Activated CD4-positive, alpha-beta T cell treated with anti-CD3 and anti-CD28 coated beads for 36 hours (primary cell): Measurements from ENCODE around the gene LPGAT1. TPM values are rescaled to one million over a fixed set of nuclear protein-coding genes. Genes with fewer than 3 reads are reported as not detected.
"Not testable (repeated sequence)": the region's sequence is repeated elsewhere in the genome, so short reads cannot be mapped to it uniquely, and the experiment has no call there.

Source experiments
- ATAC-seq: fragments of 200-7000 bp; cut with Tn5 transposase; one replicate; pipeline ENCODE4 v1.10.0; 2021; ENCODE audit warnings: mild to moderate bottlenecking, moderate library complexity
- CTCF ChIA-PET: fragments of 350-600 bp; sonication (Branson Sonifier 250); formaldehyde crosslinking; loops from one replicate; lab custom pipeline; 2021; ENCODE audit warnings: antibody characterized with exemption; lab: Charles Lee
- POLR2A ChIA-PET: fragments of 350-600 bp; sonication (Branson Sonifier 250); formaldehyde crosslinking; loops from one replicate; lab custom pipeline; 2021; ENCODE audit warnings: antibody characterized with exemption, inconsistent platforms; lab: Charles Lee
- DNase-seq: peaks from one replicate; pipeline ENCODE4 v3.0.0-alpha.2; 2020
- H3K27ac Mint-ChIP-seq: one replicate; pipeline ENCODE4 v1.8.0; 2021; ENCODE audit warnings: mixed read lengths
- H3K27me3 Mint-ChIP-seq: one replicate; pipeline ENCODE4 v1.8.0; 2021; ENCODE audit warnings: mixed read lengths
- H3K36me3 Mint-ChIP-seq: one replicate; pipeline ENCODE4 v1.8.0; 2021; ENCODE audit warnings: low read depth, mixed read lengths
- H3K4me1 Mint-ChIP-seq: one replicate; pipeline ENCODE4 v1.8.0; 2021; ENCODE audit warnings: mixed read lengths
- H3K4me3 Mint-ChIP-seq: one replicate; pipeline ENCODE4 v1.8.0; 2021; ENCODE audit warnings: mild to moderate bottlenecking, moderate library complexity, mixed read lengths
- H3K9me3 Mint-ChIP-seq: one replicate; pipeline ENCODE4 v1.8.0; 2021; ENCODE audit warnings: low read depth, mixed read lengths
- intact Hi-C, 2 experiments: fragments of 100-400 bp; cut with DNase I in 1 of 2; cut with micrococcal nuclease in 1 of 2; formaldehyde crosslinking; loops; one replicate each; pipeline versions ENCODE4 v1.14.2 to v1.15.1; 2022 to 2024; cut with DNase I, micrococcal nuclease
- total RNA-seq, 2 experiments: library from RNA; stranded (reverse); gene quantifications; one replicate each; pipeline ENCODE4 v1.2.3, GENCODE V29; 2021

The LPGAT1 gene, protein sequence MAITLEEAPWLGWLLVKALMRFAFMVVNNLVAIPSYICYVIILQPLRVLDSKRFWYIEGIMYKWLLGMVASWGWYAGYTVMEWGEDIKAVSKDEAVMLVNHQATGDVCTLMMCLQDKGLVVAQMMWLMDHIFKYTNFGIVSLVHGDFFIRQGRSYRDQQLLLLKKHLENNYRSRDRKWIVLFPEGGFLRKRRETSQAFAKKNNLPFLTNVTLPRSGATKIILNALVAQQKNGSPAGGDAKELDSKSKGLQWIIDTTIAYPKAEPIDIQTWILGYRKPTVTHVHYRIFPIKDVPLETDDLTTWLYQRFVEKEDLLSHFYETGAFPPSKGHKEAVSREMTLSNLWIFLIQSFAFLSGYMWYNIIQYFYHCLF
- total RNA-seq, result 10 to 100 TPM; 21.7 to 24.9 TPM

DNA sequence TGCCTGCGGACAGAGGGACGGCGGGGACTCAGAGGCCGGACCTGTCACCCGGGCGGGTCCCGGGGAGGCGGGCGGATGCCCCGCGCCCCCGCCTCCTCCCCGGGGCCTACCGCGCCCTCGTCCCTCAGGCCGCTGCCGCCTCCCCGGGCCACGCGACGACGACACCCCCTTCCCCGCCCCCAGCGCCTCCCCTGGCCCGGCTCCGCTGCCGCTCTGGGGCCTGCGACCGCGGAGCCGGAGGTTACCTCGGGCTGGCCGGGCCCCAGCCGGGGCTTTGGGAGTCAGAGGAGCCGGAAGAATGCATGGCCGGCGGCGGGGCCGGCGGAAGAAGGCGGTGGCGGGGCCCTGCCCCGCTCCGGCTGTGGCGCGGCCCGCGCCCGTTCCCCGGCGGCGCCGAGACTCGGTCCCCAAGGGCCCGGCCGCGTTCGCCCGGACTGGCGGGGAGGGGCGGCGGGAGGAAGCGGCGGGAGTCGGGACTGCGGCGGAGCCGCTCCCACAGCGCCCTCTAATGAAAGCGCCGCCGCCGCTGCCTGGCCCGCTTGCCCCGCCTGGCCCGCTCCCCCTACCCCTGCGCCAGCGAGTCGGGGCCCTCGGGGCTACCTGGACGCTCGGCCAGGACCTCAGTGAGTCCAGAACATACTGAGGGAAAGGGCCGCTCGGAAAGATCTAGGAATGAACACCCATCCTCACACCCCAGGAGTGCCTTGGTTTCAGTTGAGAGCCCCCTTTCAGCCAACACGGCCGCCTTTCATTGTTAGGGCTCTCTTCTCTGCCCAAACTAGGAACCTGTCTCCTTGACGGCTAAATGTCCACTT lies at the start of gene LPGAT1:
TSS of gene LPGAT1 (minus strand) at position 436 of the 815 bp plus-strand sequence. CDS start 1,467 bp downstream, outside the sequence.
- peaks cover 57% of the 10 kb centered on the region for H3K4me1 Mint-ChIP-seq
- intact Hi-C loops, result loop anchor here (1.0 to 5.0 kb wide), 9 partner anchors 105 to 777 kb away; partner anchors contain the start of genes DTL (in 2 of the 2), INTS7 (in 2 of the 2) and ATF3 (in 1 of the 2)
- DNase-seq (peak; percentile 86), ATAC-seq (peak; percentile 83)
- POLR2A ChIA-PET, result no interaction called here
- H3K36me3 Mint-ChIP-seq, result peaks cover 6% of the 10 kb centered on the region
- peak within 1 kb of the TSS; percentile 85 for H3K27ac Mint-ChIP-seq
- no peaks in the 10 kb centered on the region for H3K9me3 Mint-ChIP-seq
- CTCF ChIA-PET, result interaction anchor here (0.8 to 0.9 kb wide), 2 partner anchors 78 to 132 kb away, joined by 3 to 4 read pairs; no protein-coding TSS in a partner anchor
- no peaks in the 10 kb centered on the region for H3K27me3 Mint-ChIP-seq
- H3K4me3 Mint-ChIP-seq, result peak within 1 kb of the TSS; percentile 82

DNA sequence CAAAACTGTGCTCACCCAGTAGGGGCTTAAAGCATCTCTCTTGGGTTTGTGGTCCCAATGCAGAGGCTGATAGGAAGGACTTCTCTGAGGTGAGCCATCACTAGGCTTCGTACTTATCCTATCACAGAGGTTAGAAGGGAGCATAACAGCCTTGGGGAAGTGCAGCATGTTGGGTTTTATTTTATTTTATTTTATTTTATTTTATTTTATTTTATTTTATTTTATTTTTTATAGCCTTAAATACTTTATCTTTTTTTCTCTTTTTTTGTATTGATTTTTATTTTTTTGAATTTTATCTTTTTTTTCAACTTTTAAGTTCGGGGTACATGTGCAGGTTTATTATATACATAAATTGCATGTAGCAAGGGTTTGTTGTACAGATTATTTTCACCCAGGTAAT lies 48.9 kb upstream of the LPGAT1 start:
- DNase-seq (no peak), ATAC-seq (no peak)
- intact Hi-C loops, result no loop called here
- H3K4me1 Mint-ChIP-seq, result peaks cover 5% of the 10 kb centered on the region
- POLR2A ChIA-PET, result no interaction called here
- H3K9me3 Mint-ChIP-seq, result peaks cover 2% of the 10 kb centered on the region
- CTCF ChIA-PET, result interaction anchor here (0.9 kb wide), 1 partner anchor 181 kb away, joined by 3 read pairs; no protein-coding TSS in a partner anchor
- no peak overlapping the region for H3K4me3 Mint-ChIP-seq
- H3K27ac Mint-ChIP-seq, result no peak overlapping the region
- no peaks in the 10 kb centered on the region for H3K36me3 Mint-ChIP-seq
- H3K27me3 Mint-ChIP-seq, result no peaks in the 10 kb centered on the region

DNA sequence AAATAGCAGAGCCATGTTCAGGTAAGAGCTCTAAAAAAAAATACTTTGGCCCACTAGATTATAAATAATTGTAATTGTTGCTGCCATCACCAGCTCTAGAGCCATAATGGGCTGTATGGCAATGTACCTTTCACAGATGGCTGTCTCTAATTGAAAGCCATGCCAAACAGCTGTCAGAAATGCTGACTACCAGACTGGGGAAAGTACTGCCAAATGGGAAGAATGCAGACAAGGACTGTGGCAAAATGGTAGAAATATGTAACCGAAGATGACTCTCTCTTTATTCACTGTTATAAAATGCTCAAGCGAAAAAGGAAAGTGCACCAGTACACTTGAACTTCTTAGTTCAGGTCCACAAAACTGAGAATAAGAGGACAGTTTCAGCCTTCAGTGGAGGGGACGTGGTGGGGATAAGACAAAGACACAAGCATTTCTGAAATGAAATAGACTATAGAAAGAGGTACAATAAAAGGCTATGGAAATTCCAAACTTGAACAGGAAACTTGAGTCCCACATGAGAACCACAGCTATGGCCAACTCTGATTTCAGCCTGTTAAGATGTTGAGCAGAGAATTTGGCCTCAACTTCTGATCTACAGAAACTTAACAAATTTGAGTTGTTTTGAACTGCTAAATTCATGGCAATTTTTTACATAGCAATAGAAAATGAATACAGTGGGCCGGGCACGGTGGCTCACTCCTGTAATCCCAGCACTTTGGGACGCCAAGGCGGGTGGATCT lies 46.5 kb upstream of the LPGAT1 start:
- CTCF ChIA-PET, result interaction anchor here (0.8 kb wide), 1 partner anchor 105 kb away, joined by 3 read pairs; no protein-coding TSS in a partner anchor
- no peak overlapping the region for H3K4me3 Mint-ChIP-seq
- peaks cover 2% of the 10 kb centered on the region for H3K9me3 Mint-ChIP-seq
- ATAC-seq, result no peak
- no peaks in the 10 kb centered on the region for H3K36me3 Mint-ChIP-seq
- H3K27ac Mint-ChIP-seq, result no peak overlapping the region
- POLR2A ChIA-PET, result interaction anchor here (0.6 kb wide), 1 partner anchor 13 kb away, joined by 3 read pairs; no protein-coding TSS in a partner anchor
- H3K27me3 Mint-ChIP-seq, result peaks cover 7% of the 10 kb centered on the region
- intact Hi-C loops, result no loop called here
- H3K4me1 Mint-ChIP-seq, result no peaks in the 10 kb centered on the region
- no peak for DNase-seq

DNA sequence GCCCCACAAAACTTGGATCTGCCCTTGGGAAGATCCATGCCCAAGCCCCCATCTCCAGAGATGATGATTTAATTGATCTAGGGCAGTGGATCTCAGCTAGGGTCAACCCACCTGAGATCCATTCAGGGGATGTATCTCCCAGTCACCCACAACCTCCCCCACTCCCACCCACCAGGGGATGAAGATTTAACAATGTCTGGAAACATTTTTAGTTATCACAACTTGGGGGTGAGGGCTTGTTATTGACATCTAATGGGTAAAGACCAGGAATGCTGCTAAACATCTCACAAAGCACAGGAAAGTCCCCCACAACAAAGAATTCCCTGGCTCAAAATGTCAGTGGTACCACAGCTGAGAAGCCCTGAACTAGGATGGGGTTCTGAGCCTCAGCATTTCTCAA lies 45.0 kb upstream of the LPGAT1 start:
- Mint-ChIP-seq H3K4me1 (no peaks in the 10 kb centered on the region), H3K27me3 (peaks cover 10% of the 10 kb centered on the region), H3K27ac (no peak overlapping the region), H3K9me3 (no peaks in the 10 kb centered on the region), H3K4me3 (no peak overlapping the region), H3K36me3 (no peaks in the 10 kb centered on the region)
- ChIA-PET POLR2A (interaction anchor here (0.7 kb wide), 1 partner anchor 195 kb away, joined by 5 read pairs; no protein-coding TSS in a partner anchor), CTCF (interaction anchor here (0.6 kb wide), 1 partner anchor 1046 kb away, joined by 3 read pairs; no protein-coding TSS in a partner anchor)
- intact Hi-C loops, result no loop called here
- no peak for DNase-seq
- no peak for ATAC-seq

DNA sequence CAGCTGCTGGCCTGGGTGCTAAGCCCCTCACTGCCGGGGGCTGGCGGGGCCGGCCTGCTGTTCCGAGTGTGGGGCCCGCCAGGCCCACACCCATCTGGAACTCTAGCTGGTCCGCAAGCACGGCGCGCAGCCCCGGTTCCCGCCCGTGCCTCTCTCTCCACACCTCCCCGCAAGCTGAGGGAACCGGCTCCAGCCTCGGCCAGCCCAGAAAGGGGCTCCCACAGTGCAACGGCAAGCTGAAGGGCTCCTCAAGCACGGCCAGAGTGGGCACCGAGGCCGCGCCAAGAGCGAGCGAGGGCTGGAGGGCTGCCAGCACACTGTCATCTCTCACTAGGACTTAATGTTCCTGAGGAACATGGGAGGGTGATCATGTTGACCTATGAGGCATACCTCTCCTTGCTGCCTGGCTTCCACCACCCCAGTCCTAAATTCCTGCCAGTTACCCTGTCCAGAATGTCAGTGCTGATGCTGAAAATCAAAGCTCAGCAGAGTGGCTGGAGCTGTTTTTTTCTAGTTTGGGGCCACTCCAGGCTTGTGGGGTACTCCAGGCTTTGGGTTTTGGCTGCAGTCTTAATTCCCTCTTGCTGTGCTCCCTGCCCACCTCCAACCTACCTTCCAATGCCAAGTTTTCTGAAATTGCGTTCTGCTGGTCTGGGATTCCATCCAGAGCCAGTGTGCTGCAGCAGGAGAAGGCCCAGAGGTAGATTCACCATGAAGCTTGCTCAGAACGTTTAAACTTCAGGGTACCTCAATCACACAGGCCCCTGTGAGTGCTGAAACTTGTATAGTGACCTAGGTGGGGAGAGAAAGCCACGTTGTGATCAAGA lies 44.2 kb upstream of the LPGAT1 start:
- CTCF ChIA-PET, result interaction anchor here (0.6 to 0.9 kb wide), 2 partner anchors 70 to 112 kb away, joined by 3 read pairs; no protein-coding TSS in a partner anchor
- H3K4me1 Mint-ChIP-seq, result no peaks in the 10 kb centered on the region
- POLR2A ChIA-PET, result no interaction called here
- no peak overlapping the region for H3K4me3 Mint-ChIP-seq
- peaks cover 10% of the 10 kb centered on the region for H3K27me3 Mint-ChIP-seq
- H3K27ac Mint-ChIP-seq, result no peak overlapping the region
- intact Hi-C loops, result no loop called here
- no peaks in the 10 kb centered on the region for H3K9me3 Mint-ChIP-seq
- no peaks in the 10 kb centered on the region for H3K36me3 Mint-ChIP-seq
- ATAC-seq (no peak), DNase-seq (no peak)

DNA sequence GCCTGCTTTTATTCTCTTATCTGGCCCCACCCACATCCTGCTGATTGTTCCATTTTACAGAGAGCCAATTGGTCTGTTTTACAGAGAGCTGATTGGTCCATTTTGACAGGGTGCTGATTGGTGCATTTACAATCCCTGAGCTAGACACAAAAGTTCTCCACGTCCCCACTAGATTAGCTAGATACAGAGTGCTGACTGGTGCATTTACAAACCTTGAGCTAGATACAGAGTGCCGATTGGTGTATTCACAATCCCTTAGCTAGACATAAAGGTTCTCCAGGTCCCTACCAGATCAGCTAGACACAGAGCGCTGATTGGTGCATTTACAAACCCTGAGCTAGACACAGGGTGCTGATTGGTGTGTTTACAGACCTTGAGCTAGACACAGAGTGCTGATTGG lies 43.2 kb upstream of the LPGAT1 start:
- intact Hi-C loops, H3K4me1 Mint-ChIP-seq, ATAC-seq, H3K4me3 Mint-ChIP-seq, H3K27ac Mint-ChIP-seq, POLR2A ChIA-PET, DNase-seq, H3K9me3 Mint-ChIP-seq, H3K27me3 Mint-ChIP-seq, H3K36me3 Mint-ChIP-seq: not testable (repeated sequence)
- CTCF ChIA-PET, result interaction anchor here (0.5 to 0.9 kb wide), 2 partner anchors 37 to 111 kb away, joined by 3 read pairs; no protein-coding TSS in a partner anchor

DNA sequence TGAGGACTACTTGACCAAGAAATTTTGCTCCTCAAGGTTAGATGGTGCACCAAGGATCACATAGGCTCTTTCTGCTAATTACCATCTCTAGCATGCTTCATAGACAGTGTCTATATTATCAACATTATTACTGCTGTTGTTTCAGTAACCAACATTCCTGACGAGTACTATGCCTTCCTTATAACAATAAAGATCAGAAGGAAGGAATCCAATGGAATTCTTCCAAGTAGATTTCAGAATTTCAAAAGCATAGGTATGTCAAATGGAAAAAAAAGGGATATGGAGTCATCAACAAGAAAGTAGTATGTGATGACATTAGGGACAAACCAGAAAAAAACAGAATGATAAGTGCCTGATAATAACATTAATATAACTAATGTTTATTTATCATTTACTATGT lies 39.6 kb upstream of the LPGAT1 start:
- DNase-seq (no peak), ATAC-seq (no peak)
- Mint-ChIP-seq H3K4me3 (no peak overlapping the region), H3K36me3 (no peaks in the 10 kb centered on the region), H3K4me1 (no peaks in the 10 kb centered on the region), H3K9me3 (peaks cover 10% of the 10 kb centered on the region), H3K27ac (no peak overlapping the region), H3K27me3 (peaks cover 10% of the 10 kb centered on the region)
- POLR2A ChIA-PET, result no interaction called here
- intact Hi-C loops, result no loop called here
- CTCF ChIA-PET, result no interaction called here

DNA sequence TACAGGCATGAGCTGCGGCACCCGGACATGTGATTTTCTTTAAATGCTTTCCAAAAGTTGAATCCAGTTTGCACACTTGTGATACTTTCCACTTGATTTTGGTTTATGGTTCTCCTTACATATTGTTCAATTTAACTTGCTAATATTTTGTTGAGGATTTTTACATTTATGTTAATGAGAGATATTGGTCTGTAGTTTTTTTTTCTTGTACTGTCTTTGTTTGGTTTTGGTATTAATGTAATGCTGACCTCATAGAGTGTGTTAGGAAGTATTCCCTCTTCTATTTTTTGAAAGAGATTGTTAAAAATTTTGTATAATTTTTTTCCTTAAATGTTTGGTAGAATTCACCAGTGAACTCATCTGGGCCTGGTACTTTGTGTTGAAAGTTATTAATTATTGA lies 34.6 kb upstream of the LPGAT1 start:
- no peak for DNase-seq
- H3K4me3 Mint-ChIP-seq, result no peak overlapping the region
- H3K9me3 Mint-ChIP-seq, result peaks cover 10% of the 10 kb centered on the region
- intact Hi-C loops, result no loop called here
- no peak for ATAC-seq
- no peaks in the 10 kb centered on the region for H3K36me3 Mint-ChIP-seq
- CTCF ChIA-PET, result interaction anchor here (1.0 kb wide), 1 partner anchor 148 kb away, joined by 3 read pairs; no protein-coding TSS in a partner anchor
- H3K4me1 Mint-ChIP-seq, result no peaks in the 10 kb centered on the region
- H3K27ac Mint-ChIP-seq, result no peak overlapping the region
- POLR2A ChIA-PET, result no interaction called here
- no peaks in the 10 kb centered on the region for H3K27me3 Mint-ChIP-seq

DNA sequence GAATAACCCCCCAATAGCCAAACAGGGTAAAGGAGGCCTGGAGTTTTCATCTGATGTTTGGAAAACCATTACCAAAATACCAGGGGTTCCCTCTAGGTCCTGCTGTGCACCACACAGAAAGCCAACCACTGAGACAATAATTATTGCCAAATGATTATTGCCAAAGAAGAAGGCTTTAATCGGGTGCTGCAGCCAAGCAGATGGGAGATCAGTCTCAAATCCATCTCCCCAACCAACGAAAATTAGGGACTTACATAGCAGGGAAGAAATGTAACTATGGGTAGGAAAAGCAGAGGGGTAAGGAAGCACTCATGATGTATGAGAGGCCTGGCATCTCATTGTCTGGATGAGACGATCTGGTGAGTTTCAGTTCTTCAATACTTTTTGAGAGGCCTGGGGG lies 28.8 kb upstream of the LPGAT1 start:
- intact Hi-C loops, result no loop called here
- no peak for DNase-seq
- CTCF ChIA-PET, result no interaction called here
- peaks cover 7% of the 10 kb centered on the region for H3K9me3 Mint-ChIP-seq
- POLR2A ChIA-PET, result no interaction called here
- no peaks in the 10 kb centered on the region for H3K4me1 Mint-ChIP-seq
- ATAC-seq, result no peak
- H3K27ac Mint-ChIP-seq, result no peak overlapping the region
- H3K36me3 Mint-ChIP-seq, result no peaks in the 10 kb centered on the region
- H3K4me3 Mint-ChIP-seq, result no peak overlapping the region
- H3K27me3 Mint-ChIP-seq, result no peaks in the 10 kb centered on the region

DNA sequence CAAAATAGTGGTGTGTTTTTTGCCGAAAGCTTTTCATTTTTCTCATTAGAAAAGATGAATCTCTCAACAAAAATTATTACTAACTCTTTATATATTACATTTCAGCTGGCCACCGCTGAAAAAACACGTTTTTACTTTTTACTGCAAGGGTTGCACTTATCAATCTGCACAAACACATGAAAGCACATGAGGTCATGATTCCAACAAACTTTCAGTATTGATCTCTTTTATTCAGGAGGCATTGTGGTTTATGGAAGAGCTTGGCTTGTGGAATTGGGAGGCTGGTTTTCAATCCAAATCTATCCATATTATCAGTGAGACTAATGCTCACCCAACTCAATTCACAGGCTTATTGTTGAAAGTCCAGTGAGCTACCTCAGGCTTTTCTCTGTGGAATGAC lies 20.6 kb upstream of the LPGAT1 start:
- Mint-ChIP-seq H3K27me3 (no peaks in the 10 kb centered on the region), H3K4me3 (no peak overlapping the region), H3K4me1 (no peaks in the 10 kb centered on the region), H3K36me3 (no peaks in the 10 kb centered on the region), H3K9me3 (peaks cover 2% of the 10 kb centered on the region), H3K27ac (no peak overlapping the region)
- ATAC-seq (no peak), DNase-seq (no peak)
- POLR2A ChIA-PET, result interaction anchor here (0.7 kb wide), 1 partner anchor 11 kb away, joined by 3 read pairs; no protein-coding TSS in a partner anchor
- CTCF ChIA-PET, result interaction anchor here (0.8 to 0.9 kb wide), 2 partner anchors 48 to 626 kb away, joined by 3 read pairs; no protein-coding TSS in a partner anchor
- intact Hi-C loops, result no loop called here
